Cerebellar cortex (tissue), 1 donor: ENCODE results near the gene SOAT2.
A peak's percentile ranks its signal among the peaks of the same experiment; 100 is the strongest.

Experiments
- DNase-seq: peaks from one replicate; pipeline ENCODE4 v3.0.0-alpha.2; 2015; ENCODE audit warnings: low spot score

Gene SOAT2

GRCh38 chr12:53064613-53065436 is 38.5 kb upstream of the SOAT2 start:
- no peak for DNase-seq

GRCh38 chr12:53065470-53065869 is 37.8 kb upstream of the SOAT2 start:
- no peak for DNase-seq

GRCh38 chr12:53065975-53066931 is 37.0 kb upstream of the SOAT2 start:
- peak; percentile 80 for DNase-seq

- no peak for DNase-seq
Observed at GRCh38 chr12:53067074-53067992, 36.0 kb upstream of the SOAT2 start.

- no peak for DNase-seq
Observed at GRCh38 chr12:53067993-53068770, 35.1 kb upstream of the SOAT2 start.

GRCh38 chr12:53068811-53069585 is 34.3 kb upstream of the SOAT2 start:
- DNase-seq, result no peak

GRCh38 chr12:53069621-53070410 is 33.5 kb upstream of the SOAT2 start:
- DNase-seq, result no peak

- DNase-seq, result no peak
Observed at GRCh38 chr12:53070877-53071492, 32.3 kb upstream of the SOAT2 start.

GRCh38 chr12:53071591-53072551 is 31.4 kb upstream of the SOAT2 start:
- DNase-seq, result no peak

GRCh38 chr12:53073881-53074280 is 29.4 kb upstream of the SOAT2 start:
- no peak for DNase-seq

GRCh38 chr12:53074283-53074998 is 28.8 kb upstream of the SOAT2 start:
- no peak for DNase-seq

- DNase-seq, result no peak
Observed at GRCh38 chr12:53074999-53075370, 28.3 kb upstream of the SOAT2 start.

- DNase-seq, result no peak
Observed at GRCh38 chr12:53076461-53076860, 26.8 kb upstream of the SOAT2 start.

GRCh38 chr12:53077030-53077429 is 26.3 kb upstream of the SOAT2 start:
- DNase-seq, result no peak

GRCh38 chr12:53078425-53079225 is 24.7 kb upstream of the SOAT2 start:
- DNase-seq, result peak; percentile 37
